IgD-negative memory B cell (primary cell): ENCODE results near the gene ALDH5A1. TPM values are rescaled to one million over a fixed set of nuclear protein-coding genes. Genes with fewer than 3 reads are reported as not detected.

ENCODE experiments used
- polyA plus RNA-seq: library from polyadenylated mRNA; unstranded; fragments of 300-500 nt; fragmentation: Illumina TruSeq; gene quantifications from one replicate; pipeline ENCODE4 v1.2.3, GENCODE V29; 2021

ALDH5A1 gene
- polyA plus RNA-seq, 1 donor from 2014 or later = 16.0 TPM

Other genes with a start within 250 kb of the ALDH5A1 start
- not detected for gene DCDC2, start 136.9 kb upstream of the ALDH5A1 start, polyA plus RNA-seq
- gene MRS2, start 92.0 kb upstream of the ALDH5A1 start, polyA plus RNA-seq = 25.0 TPM
- 0.95 TPM for gene GPLD1, start 5.4 kb upstream of the ALDH5A1 start, polyA plus RNA-seq
- gene KIAA0319, start 151.2 kb downstream of the ALDH5A1 start, polyA plus RNA-seq = 1.0 TPM
- 38.3 TPM for gene TDP2, start 171.9 kb downstream of the ALDH5A1 start, polyA plus RNA-seq
- 15.0 TPM for gene ACOT13, start 172.1 kb downstream of the ALDH5A1 start, polyA plus RNA-seq
- gene C6orf62, start 224.2 kb downstream of the ALDH5A1 start, polyA plus RNA-seq = 102 TPM